HAP-1 (cell line): ENCODE data around the gene KANSL1.

ENCODE experiments used
- DNase-seq, 2 experiments: peaks; one replicate each; pipeline ENCODE4 v3.0.0-alpha.2; 2016 to 2020; ENCODE audit warnings: low spot score in 2 of 2
- H3K27me3 ChIP-seq: fragments of 250-450 bp; sonication (Bioruptor Pico); 2 replicates; pipeline ENCODE4 v1.5.1; 2020; ENCODE audit warnings: low read depth, mild to moderate bottlenecking, moderate library complexity
- H3K36me3 ChIP-seq: fragments of 250-450 bp; sonication (Bioruptor Pico); replicated peaks from 2 replicates; pipeline ENCODE4 v1.5.1; 2020; ENCODE audit warnings: mild to moderate bottlenecking
- H3K4me1 ChIP-seq: fragments of 250-450 bp; sonication (Bioruptor Pico); 2 replicates; pipeline ENCODE4 v1.5.1; 2020; ENCODE audit warnings: mild to moderate bottlenecking
- H3K4me3 ChIP-seq: fragments of 250-450 bp; sonication (Bioruptor Pico); 2 replicates; pipeline ENCODE4 v1.5.1; 2020; ENCODE audit warnings: mild to moderate bottlenecking, moderate library complexity
- H3K9me3 ChIP-seq: fragments of 250-450 bp; sonication (Bioruptor Pico); 2 replicates; pipeline ENCODE4 v1.5.1; 2020; ENCODE audit warnings: mild to moderate bottlenecking, moderate library complexity
- in situ Hi-C: fragments of 300-500 bp; cut with MboI; formaldehyde crosslinking; loops from 3 replicates; pipeline ENCODE4 v1.14.3; 2020; ENCODE audit warnings: low sequenced_read_pairs, inconsistent platforms, mixed read lengths

Gene KANSL1

DNA sequence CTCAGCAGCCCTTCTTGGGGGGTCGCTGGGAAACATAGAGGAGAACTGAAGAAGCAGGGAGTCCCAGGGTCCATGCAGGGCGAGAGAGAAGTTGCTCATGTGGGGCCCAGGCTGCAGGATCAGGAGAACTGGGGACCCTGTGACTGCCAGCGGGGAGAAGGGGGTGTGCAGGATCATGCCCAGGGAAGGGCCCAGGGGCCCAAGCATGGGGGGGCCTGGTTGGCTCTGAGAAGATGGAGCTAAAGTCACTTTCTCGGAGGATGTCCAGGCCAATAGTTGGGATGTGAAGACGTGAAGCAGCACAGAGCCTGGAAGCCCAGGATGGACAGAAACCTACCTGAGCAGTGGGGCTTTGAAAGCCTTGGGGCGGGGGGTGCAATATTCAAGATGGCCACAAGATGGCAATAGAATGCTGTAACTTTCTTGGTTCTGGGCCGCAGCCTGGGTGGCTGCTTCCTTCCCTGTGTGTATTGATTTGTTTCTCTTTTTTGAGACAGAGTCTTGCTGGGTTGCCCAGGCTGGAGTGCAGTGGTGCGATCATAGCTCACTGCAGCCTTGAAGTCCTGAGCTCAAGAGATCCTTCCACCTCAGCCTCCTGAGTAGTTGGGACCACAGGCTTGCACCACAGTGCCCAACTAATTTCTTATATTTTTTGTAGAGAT, 190.8 kb downstream of the KANSL1 start:
- in situ Hi-C loops, result loop anchor here (5.0 to 10.0 kb wide), 2 partner anchors 50 to 212 kb away; no protein-coding TSS in a partner anchor
- no peak overlapping the region for H3K4me3 ChIP-seq
- H3K36me3 ChIP-seq, result no peaks in the 10 kb centered on the region
- peak; percentile 38 to 83 for DNase-seq
- no peaks in the 10 kb centered on the region for H3K9me3 ChIP-seq
- H3K27me3 ChIP-seq, result no peaks in the 10 kb centered on the region
- no peaks in the 10 kb centered on the region for H3K4me1 ChIP-seq

DNA sequence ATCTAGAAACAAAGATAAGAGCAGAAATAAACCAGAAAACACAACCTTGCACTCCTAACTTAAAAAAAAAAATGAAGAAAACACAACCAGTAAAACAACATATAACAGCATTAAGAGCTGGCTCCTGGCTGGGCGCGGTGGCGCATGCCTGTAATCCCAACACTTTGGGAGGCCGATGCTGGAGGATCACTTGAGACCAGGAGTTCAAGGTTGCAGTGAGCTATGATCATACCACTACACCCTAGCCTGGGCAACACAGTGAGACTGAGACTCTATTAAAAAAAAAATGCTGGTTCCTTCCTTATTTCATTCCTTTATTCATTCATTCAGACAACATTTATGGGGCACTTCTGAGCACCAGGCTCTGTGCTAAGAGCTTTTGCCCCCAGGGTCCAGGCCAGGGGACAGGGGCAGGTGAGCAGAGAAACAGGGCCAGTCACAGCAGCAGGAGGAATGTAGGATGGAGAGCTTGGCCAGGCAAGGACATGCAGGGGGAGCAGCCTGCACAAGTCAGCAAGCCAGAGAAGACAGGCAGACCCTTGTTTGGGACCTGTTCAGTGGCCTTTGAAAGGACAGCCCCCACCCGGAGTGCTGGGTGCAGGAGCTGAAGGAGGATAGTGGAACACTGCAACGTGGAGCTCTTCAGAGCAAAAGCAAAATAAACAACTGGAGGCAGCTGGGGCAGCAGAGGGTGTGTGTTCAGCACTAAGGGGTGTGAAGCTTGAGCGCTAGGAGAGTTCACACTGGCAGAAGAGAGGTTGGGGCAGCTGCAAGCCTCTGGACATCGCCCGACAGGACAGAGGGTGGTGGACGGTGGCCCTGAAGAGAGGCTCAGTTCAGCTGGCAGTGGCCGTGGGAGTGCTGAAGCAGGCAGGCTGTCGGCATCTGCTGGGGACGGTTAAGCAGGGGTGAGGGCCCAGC, 191.6 kb downstream of the KANSL1 start:
- Histone ChIP-seq H3K27me3 (no peaks in the 10 kb centered on the region), H3K4me3 (no peak overlapping the region), H3K36me3 (no peaks in the 10 kb centered on the region), H3K4me1 (no peaks in the 10 kb centered on the region), H3K9me3 (no peaks in the 10 kb centered on the region)
- no peak for DNase-seq
- in situ Hi-C loops, result loop anchor here (5.0 to 10.0 kb wide), 2 partner anchors 51 to 213 kb away; no protein-coding TSS in a partner anchor

DNA sequence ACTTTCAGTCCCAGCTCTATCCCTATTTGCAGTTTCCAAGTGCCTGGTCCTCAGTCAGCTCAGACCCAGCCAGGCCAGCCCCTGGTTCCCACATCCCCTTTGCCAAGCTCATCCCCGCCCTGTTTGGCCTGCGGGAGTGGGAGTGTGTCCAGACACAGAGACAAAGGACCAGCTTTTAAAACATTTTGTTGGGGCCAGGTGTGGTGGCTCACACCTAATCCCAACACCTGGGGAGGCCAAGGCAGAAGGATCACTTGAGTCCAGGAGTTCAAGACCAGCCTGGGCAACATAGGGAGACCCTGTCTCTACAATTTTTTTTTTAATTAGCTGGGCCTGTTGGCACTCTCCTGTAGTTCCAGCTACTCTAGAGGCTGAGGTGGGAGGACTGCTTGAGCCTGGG, 192.5 kb downstream of the KANSL1 start:
- no peaks in the 10 kb centered on the region for H3K27me3 ChIP-seq

DNA sequence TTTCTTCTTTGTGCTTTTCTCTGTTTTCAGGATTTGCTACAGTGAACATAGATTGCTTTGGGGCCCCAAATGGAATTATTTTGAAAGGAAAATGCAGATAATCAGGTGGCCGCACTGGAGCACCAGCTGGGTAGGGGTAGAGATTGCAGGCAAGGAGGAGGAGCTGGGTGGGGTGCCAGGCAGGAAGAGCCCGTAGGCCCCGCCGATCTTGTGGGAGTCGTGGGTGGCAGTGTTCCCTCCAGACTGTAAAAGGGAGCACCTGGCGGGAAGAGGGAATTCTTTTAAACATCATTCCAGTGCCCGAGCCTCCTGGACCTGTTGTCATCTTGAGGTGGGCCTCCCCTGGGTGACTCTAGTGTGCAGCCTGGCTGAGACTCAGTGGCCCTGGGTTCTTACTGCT, 192.9 kb downstream of the KANSL1 start:
- H3K9me3 ChIP-seq, result no peaks in the 10 kb centered on the region
- no peak overlapping the region for H3K4me3 ChIP-seq
- no peaks in the 10 kb centered on the region for H3K36me3 ChIP-seq
- in situ Hi-C loops, result loop anchor here (5.0 to 10.0 kb wide), 2 partner anchors 52 to 215 kb away; no protein-coding TSS in a partner anchor
- DNase-seq, result no peak
- no peaks in the 10 kb centered on the region for H3K4me1 ChIP-seq
- H3K27me3 ChIP-seq, result no peaks in the 10 kb centered on the region

More for the DNA sequence above, 192.5 kb downstream of the KANSL1 start:
- no peaks in the 10 kb centered on the region for H3K36me3 ChIP-seq
- no peak overlapping the region for H3K4me3 ChIP-seq
- no peak for DNase-seq
- H3K4me1 ChIP-seq, result no peaks in the 10 kb centered on the region
- in situ Hi-C loops, result loop anchor here (5.0 to 10.0 kb wide), 2 partner anchors 52 to 214 kb away; no protein-coding TSS in a partner anchor
- H3K9me3 ChIP-seq, result no peaks in the 10 kb centered on the region

DNA sequence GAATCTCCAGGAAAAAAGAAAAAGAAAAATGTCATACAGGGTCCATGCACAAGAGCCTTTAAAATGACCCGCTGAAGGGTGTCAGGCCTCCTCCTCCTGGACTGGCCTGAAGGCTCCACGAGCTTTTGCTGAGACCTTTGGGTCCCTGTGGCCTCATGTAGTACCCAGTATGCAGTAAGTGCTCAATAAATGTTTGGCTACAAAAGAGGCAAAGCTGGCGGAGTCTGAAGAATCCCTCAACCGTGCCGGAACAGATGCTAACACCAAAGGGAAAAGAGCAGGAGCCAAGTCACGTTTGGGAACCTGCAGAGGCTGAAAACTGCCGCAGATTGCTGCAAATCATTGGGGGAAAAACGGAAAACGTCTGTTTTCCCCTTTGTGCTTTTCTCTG, 193.3 kb downstream of the KANSL1 start:
- Histone ChIP-seq H3K36me3 (no peaks in the 10 kb centered on the region), H3K9me3 (no peaks in the 10 kb centered on the region), H3K4me3 (no peak overlapping the region), H3K27me3 (no peaks in the 10 kb centered on the region), H3K4me1 (no peaks in the 10 kb centered on the region)
- in situ Hi-C loops, result loop anchor here (5.0 to 25.0 kb wide), 3 partner anchors 52 to 812 kb away; partner anchors contain the start of gene WNT3
- no peak for DNase-seq

DNA sequence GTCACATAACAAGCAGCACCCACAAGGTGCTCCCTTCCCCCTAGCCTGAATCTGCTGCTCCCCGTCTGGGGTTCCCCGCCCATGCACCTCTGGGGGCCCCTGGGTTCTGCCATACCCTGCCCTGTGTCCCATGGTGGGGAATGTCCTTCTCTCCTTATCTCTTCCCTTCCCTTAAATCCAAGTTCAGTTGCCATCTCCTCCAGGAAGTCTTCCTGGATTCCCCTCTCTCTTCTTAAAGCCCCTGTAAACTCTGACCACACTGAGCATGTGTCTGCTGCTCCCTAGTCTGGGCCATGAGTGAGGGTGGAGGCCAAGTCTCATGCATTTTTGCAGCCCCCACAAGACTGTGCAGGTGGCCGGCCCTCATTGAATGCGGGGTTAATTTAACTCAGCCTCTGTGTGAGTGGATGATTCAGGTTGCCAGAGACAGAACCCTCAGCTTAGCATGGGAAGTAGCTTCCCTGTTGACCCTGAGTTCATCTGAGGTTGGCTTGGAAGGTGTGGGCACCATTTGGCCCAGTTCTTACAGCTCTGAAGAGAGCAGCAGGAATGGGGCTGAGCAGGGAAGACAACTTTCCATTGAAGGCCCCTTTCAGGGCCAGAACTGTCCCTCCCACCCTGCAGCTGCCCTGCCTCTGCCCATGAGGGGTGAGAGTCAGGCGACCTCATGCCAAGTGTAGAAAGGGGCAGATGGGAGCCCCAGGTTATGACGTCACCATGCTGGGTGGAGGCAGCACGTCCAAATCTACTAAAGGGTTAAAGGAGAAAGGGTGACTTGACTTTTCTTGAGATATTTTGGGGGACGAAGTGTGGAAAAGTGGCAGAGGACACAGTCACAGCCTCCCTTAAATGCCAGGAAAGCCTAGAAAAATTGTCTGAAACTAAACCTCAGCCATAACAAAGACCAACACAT, 194.0 kb downstream of the KANSL1 start, which contains the start of gene STH:
Gene STH, plus strand, starts transcription at position 264 of the 913 bp plus-strand sequence. Its CDS starts 30 bp downstream, at position 294.
- H3K4me1 ChIP-seq, result no peaks in the 10 kb centered on the region

DNA sequence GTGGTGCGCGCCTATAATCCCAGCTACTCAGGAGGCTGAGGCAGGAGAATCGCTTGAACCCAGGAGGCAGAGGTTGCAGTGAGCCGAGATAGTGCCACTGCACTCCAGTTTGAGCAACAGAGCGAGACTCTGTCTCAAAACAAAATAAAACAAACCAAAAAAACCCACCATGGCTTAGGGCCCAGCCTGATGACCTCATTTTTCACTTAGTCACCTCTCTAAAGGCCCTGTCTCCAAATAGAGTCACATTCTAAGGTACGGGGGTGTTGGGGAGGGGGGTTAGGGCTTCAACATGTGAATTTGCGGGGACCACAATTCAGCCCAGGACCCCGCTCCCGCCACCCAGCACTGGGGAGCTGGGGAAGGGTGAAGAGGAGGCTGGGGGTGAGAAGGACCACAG, 195.6 kb downstream of the KANSL1 start:
- Histone ChIP-seq H3K9me3 (no peaks in the 10 kb centered on the region), H3K4me3 (no peak overlapping the region), H3K4me1 (no peaks in the 10 kb centered on the region), H3K27me3 (no peaks in the 10 kb centered on the region), H3K36me3 (no peaks in the 10 kb centered on the region)
- DNase-seq, result no peak
- in situ Hi-C loops, result loop anchor here (25.0 kb wide), 1 partner anchor 815 kb away; the partner anchor contains the start of gene WNT3

More for the DNA sequence above, 194.0 kb downstream of the KANSL1 start, which contains the start of gene STH:
- in situ Hi-C loops, result loop anchor here (25.0 kb wide), 1 partner anchor 813 kb away; the partner anchor contains the start of gene WNT3
- Histone ChIP-seq H3K27me3 (no peaks in the 10 kb centered on the region), H3K9me3 (no peaks in the 10 kb centered on the region), H3K36me3 (no peaks in the 10 kb centered on the region), H3K4me3 (no peak within 1 kb of the TSS)
- no peak for DNase-seq

DNA sequence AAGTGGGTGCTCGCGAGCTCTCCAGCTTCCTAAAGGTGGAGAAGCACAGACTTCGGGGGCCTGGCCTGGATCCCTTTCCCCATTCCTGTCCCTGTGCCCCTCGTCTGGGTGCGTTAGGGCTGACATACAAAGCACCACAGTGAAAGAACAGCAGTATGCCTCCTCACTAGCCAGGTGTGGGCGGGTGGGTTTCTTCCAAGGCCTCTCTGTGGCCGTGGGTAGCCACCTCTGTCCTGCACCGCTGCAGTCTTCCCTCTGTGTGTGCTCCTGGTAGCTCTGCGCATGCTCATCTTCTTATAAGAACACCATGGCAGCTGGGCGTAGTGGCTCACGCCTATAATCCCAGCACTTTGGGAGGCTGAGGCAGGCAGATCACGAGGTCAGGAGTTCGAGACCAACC, 196.1 kb downstream of the KANSL1 start:
- Histone ChIP-seq H3K36me3 (no peaks in the 10 kb centered on the region), H3K4me1 (no peaks in the 10 kb centered on the region), H3K27me3 (no peaks in the 10 kb centered on the region), H3K9me3 (no peaks in the 10 kb centered on the region), H3K4me3 (no peak overlapping the region)
- in situ Hi-C loops, result loop anchor here (25.0 kb wide), 1 partner anchor 815 kb away; the partner anchor contains the start of gene WNT3
- no peak for DNase-seq

DNA sequence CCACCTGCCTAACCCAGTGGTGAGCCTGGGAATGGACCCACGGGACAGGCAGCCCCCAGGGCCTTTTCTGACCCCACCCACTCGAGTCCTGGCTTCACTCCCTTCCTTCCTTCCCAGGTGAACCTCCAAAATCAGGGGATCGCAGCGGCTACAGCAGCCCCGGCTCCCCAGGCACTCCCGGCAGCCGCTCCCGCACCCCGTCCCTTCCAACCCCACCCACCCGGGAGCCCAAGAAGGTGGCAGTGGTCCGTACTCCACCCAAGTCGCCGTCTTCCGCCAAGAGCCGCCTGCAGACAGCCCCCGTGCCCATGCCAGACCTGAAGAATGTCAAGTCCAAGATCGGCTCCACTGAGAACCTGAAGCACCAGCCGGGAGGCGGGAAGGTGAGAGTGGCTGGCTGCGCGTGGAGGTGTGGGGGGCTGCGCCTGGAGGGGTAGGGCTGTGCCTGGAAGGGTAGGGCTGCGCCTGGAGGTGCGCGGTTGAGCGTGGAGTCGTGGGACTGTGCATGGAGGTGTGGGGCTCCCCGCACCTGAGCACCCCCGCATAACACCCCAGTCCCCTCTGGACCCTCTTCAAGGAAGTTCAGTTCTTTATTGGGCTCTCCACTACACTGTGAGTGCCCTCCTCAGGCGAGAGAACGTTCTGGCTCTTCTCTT, 196.8 kb downstream of the KANSL1 start:
- no peaks in the 10 kb centered on the region for H3K9me3 ChIP-seq
- in situ Hi-C loops, result loop anchor here (25.0 kb wide), 1 partner anchor 816 kb away; the partner anchor contains the start of gene WNT3
- no peak for DNase-seq
- no peak overlapping the region for H3K4me3 ChIP-seq
- no peaks in the 10 kb centered on the region for H3K4me1 ChIP-seq
- H3K27me3 ChIP-seq, result no peaks in the 10 kb centered on the region
- no peaks in the 10 kb centered on the region for H3K36me3 ChIP-seq

DNA sequence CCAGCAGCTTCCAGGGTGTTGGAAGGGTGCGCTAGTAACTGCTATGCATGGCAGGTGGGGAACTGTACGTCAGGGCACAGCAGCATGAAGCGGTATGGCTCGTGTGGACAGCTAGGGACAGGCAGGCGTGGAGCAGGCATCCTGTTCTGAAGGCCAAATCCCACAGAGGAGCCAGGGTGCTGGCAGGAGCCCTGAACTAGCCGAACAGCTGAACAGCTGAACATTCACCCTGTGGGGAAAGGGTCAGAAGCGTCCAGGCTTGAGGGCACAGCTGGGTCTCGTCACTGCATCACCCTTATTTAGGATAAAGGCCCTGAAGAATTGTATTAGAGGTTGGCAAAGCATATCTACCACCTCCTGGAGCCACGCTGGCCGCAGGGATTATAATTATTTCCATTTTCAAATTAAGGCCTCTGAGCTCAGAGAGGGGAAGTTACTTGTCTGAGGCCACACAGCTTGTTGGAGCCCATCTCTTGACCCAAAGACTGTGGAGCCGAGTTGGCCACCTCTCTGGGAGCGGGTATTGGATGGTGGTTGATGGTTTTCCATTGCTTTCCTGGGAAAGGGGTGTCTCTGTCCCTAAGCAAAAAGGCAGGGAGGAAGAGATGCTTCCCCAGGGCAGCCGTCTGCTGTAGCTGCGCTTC, 197.5 kb downstream of the KANSL1 start:
- H3K4me3 ChIP-seq, result no peak overlapping the region
- no peaks in the 10 kb centered on the region for H3K9me3 ChIP-seq
- in situ Hi-C loops, result loop anchor here (25.0 kb wide), 1 partner anchor 817 kb away; the partner anchor contains the start of gene WNT3
- no peaks in the 10 kb centered on the region for H3K27me3 ChIP-seq
- no peaks in the 10 kb centered on the region for H3K4me1 ChIP-seq
- H3K36me3 ChIP-seq, result no peaks in the 10 kb centered on the region
- DNase-seq, result no peak

DNA sequence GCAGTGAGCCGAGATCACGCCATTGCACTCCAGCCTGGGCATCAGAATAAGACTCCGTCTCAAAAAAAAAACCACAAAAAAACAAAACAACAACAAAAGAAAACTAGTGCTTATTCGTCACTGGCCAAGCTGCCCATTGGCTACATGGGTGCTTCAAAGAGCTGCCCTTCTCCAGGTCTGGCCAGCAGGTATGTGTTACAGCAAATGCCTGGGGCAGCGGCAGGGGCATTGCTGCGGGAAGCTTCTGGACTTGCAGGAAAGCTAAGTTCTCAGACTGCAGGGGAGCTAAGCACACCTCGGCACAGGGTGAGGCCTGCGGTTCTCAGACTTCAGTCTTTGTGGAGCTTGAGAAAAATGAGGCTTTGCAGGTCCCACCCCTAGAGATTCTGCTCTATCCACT, 198.2 kb downstream of the KANSL1 start:
- no peaks in the 10 kb centered on the region for H3K27me3 ChIP-seq
- no peaks in the 10 kb centered on the region for H3K36me3 ChIP-seq
- H3K4me3 ChIP-seq, result no peak overlapping the region
- H3K9me3 ChIP-seq, result no peaks in the 10 kb centered on the region
- DNase-seq, result no peak
- no peaks in the 10 kb centered on the region for H3K4me1 ChIP-seq
- in situ Hi-C loops, result loop anchor here (25.0 kb wide), 1 partner anchor 817 kb away; the partner anchor contains the start of gene WNT3
